NCI-H1436 (cell line): ENCODE data around the gene CHMP1A.
"Not testable (repeated sequence)": the region's sequence is repeated elsewhere in the genome, so short reads cannot be mapped to it uniquely, and the experiment has no call there.

Experiments
- DNase-seq: peaks from one replicate; lab custom pipeline; 2025; lab: John Stamatoyannopoulos, UW

Gene CHMP1A

DNA sequence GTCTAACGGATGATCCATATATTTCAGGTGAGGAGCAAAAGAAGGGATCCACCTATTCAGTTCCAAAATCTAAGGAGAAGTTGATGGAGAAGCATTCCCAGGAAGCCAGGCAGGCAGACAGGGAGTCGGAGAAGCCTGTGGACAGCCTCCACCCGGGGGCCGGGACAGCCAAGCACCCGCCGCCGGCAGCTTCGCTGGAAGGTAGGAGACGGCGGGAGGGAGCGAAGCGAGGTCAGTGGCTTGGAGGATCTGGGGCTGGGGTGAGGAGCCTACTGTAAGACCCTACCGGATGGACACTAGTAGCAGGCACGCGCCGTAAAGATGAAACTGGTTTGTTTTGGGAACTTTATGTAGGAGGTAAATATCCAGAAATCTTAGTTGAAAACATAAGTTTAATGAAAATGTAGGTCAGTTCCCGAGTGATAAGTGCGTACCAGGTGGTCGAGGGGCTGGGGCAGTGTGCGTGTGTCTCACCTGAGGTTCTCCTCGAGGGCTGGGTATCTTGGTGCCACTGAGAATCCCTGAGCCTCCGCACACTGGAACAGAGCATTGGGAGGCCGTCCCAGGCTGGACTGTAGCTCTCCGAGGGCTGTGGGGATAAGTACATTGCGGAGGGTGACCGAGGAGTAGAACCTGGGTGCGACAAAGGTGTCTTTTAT lies 842 bp upstream of the CHMP1A start:
- no peak for DNase-seq

- no peak for DNase-seq
Observed at GRCh38 chr16:89656435-89657121, 930 bp downstream of the CHMP1A start.

DNA sequence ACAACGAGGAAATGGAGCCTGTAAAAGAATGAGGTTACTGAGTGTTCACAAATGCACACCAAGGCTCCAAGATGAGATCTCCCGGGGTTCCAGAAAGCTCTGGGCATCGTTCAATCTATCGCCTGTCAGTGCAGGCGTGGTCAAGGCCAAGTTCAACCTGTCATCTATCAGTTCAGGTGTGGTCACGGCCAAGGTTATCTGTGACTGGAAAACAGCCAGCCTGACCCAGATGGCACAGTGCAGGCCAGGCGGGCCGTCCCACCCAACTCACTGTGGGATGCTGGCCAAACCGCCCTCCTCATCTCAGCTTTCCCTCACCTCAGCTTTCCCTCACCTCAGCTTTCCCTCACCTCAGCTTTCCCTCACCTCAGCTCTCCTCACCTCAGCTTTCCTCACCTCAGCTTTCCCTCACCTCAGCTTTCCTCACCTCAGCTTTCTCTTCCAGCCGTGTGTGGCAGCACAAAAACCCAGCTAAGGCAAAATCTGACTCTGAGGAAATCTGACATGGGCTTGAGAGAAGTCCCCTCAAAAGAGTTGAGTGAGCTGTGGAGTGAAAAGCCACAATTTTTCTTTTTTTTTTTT lies 2.4 kb downstream of the CHMP1A start:
- no peak for DNase-seq

DNA sequence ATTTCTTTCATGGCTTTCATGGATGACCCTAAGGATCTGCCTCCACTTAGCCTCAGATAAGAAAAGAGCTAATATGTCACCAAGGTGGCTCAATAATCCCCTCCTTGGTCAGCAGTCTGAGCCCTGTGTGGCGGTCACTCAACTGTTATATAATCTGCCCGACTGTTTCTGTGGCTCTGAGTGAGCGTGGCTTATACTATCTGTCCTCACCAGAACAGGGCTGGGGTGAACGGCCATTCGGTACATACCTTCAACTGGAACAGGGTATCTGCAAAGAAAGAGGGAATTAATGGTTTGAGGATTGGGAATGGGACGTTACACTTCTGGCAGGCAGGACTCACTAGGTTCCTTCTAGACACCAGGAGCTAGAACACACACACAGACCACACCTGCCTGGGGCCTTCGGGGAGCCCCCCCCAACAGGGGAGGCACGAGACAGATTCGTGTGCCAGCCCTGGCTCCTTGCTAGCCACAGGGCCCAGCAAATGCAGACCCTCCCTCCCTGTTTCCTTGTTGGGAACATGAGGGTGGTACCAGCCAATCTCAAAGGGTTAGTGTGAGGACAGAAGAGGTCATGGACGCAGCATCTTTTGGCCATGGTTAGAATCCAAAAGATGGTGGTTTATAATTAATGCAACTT lies 3.7 kb downstream of the CHMP1A start:
- DNase-seq: no peak

DNA sequence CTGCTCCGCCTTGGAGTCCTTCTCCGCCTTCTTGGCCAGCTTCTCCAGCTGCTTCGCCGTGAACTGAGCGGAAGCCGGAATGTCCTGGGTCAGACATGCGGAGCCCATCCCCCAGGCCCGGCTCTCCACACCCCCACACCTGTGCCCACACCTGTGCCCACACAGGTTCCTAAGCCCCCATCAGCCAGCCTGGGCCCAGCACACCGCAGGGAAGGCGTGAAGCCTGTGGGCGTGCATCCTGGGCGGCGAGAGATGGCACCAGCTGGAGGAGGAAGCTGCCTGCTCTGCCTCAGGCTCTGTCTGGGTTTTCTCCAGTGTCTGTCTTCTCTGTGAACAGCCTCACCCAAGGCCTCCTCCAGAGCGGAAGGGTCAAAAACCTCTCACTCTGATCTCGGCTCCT lies 5.9 kb downstream of the CHMP1A start:
- no peak for DNase-seq

DNA sequence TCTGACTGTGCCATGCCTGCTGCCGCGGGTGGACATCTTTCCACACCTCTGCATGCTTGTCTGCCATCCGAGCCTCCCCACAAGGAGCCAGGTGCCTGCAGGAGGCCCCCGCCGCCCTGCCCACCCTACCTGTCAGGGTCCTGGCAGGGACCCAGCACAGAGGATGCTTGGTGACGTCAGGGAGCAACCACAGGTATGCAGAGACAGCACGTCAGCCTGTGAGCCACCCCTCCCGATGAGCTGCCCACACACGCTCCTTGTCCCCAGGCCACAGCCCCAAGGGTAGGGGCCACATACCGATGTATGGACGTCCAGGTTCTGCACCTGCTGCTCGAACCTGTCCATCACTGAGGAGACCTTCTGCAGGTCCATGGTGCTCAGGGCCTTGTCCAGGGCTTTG lies 10.6 kb downstream of the CHMP1A start:
- DNase-seq: no peak

- no peak for DNase-seq
Observed at GRCh38 chr16:89646270-89646669, 11.2 kb downstream of the CHMP1A start.

DNA sequence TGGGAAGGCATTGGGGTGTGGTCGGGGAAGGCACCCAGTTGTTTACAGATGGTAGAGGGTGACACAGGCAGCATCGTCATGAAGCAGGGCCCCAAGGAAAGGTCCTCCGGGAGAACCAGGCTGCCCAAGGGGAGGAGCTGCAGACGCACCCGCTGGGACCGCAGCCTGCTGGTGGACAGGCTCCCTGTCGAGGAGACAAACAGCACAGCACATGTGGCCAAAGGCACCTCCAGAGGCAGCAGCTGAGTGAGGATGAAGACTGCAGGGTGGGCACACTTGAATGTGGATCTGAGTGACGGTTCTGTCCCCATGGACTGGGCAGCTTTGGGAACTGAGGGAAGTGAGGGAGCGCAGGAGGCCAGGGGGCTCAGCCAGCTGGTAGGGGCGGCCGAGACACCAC lies 12.4 kb downstream of the CHMP1A start:
- DNase-seq: no peak

DNA sequence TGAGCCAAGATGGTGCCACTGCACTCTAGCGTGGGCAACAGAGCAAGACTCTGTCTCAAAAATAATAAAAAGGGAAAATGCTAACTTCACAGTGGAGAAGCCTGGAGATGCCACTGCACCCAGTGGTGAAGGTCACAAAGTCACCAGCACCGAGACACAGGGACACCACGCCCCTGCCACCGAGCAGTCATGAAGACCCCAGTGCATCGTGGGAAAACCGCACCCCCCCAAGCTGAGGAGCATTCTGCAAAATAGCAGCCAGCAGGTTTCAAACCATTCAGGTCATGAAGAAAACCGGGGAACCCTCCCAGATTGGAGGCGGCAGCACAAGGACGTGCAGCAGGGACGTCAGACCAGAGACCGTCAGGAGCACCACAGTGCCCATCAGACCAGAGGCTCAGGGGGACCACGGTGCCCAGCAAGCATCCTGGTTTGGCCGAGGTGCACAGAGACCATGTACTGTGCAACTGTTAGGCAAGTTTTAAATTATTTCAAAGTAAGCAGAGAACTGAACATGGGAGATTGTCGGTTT lies 13.7 kb downstream of the CHMP1A start:
- no peak for DNase-seq

GRCh38 chr16:89642574-89642973 lies 14.9 kb downstream of the CHMP1A start:
- DNase-seq: no peak

DNA sequence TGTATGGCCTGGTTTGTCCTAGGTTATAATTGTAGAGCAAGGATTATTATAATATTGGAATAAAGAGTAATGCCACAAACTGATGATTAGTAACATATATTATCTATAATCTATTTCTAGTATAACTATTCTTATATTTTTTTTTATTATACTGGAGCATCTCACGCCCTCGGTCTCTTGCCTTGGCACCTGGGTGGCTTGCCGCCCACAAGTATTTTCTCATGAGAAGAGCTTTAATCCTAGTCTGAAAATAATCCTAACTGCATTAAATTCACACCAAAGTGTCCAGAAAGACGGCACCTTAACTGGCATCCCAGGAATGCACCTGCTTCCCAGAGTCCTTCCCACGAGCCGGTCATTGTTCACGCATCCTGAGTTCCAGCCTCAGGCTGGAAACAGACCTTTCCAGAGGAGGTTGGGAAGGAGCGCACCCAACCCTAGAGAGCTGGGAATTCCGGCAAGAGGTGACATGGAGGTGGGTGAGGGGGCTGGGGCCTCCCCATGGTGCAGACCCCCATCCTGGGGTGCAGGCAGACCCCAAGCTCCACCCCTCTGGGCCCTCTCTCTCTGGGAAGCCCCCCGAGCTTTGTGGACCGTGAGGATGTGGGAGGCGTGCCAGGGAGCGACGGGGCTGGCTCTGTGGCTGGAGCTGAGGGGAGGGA lies 15.9 kb downstream of the CHMP1A start:
- no peak for DNase-seq

- DNase-seq: no peak
Observed at GRCh38 chr16:89639385-89639784, 18.1 kb downstream of the CHMP1A start.

DNA sequence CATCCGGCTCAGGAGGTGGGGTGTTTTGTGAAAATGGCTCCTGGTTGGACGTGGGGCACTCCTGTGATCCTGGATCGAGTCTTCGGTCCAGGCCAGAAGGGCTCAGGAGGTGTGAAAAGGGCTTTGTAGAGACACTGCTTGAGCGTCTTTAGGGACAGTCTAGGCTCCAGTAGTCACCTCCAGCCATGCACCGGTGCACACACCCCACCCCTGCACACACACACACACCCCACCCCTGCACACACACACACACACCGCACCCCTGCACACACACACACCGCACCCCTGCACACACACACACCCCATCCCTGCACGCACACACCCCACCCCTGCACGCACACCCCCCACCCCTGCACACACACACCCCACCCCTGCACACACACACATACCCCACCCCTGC lies 19.1 kb downstream of the CHMP1A start:
- no peak for DNase-seq

DNA sequence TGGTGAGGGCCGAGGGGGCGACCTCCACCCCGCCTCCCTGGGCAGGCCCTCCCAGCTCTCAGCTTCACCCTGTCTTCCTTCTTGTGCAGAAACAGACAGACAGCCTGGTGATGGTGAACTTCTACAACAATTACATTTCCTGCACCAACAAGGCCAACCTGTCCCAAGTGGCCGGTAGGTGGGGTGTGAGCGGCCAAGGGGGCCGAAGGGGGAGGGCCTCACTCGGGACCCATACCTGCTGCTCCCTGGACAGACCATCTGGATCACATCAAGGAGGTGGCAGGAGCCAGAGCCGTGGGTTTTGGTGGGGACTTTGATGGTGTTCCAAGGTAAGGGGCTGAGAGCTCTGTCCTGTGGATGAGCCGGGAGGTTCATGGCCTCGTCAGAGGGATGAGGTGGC lies 20.1 kb downstream of the CHMP1A start:
- DNase-seq: no peak

- no peak for DNase-seq
Observed at GRCh38 chr16:89636663-89637062, 20.8 kb downstream of the CHMP1A start.

DNA sequence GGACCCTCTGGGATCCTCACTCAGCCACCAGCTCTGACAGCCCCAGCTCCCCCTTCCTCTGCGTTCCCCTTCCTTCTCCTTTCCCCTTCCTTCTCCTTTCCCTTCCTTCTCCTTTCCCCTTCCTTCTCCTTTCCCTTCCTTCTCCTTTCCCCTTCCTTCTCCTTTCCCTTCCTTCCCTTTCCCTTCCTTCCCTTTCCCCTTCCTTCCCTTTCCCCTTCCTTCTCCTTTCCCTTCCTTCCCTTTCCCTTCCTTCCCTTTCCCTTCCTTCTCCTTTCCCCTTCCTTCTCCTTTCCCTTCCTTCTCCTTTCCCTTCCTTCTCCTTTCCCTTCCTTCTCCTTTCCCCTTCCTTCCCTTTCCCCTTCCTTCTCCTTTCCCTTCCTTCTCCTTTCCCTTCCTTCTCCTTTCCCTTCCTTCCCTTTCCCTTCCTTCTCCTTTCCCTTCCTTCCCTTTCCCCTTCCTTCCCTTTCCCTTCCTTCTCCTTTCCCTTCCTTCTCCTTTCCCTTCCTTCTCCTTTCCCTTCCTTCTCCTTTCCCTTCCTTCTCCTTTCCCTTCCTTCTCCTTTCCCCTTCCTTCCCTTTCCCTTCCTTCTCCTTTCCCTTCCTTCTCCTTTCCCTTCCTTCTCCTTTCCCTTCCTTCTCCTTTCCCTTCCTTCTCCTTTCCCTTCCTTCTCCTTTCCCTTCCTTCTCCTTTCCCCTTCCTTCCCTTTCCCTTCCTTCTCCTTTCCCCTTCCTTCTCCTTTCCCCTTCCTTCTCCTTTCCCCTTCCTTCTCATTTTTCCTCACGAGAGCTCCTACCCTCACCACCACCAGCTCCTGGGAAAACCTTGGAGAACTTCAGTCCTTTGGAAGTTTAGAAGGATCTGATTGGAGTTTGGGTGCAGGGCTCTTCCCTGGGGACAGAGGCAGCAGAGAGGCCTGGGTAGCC lies 22.8 kb downstream of the CHMP1A start:
- DNase-seq: not testable (repeated sequence)

DNA sequence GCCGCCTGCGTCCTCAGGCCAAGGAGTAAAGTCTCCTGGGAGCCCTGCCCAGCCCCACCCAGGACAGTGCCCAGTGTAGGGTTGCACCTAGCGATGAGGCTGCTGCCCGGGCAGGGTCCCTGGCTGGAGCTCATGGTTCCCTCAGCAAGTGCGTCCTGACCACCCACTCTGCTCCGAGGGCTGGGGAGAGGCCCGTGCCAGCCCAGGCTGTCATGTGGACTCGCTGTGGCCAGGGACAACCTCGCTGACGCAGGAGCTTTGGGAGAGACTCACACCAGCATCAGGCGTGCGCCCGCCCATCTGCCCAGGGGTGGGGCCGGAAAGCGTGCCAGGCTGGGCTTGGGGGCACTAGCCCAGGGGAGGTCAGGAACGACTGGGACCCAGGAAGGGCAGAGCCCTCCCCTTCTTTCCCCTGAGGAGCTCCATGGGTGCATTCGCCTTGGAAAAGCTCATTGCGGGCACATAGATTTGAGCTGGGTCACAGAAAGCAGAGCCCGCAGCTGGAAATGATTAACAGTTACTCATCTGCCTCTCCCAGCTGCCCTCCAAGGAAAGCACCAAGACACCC lies 24.4 kb downstream of the CHMP1A start:
- no peak for DNase-seq

- DNase-seq: no peak
Observed at GRCh38 chr16:89629827-89630610, 27.5 kb downstream of the CHMP1A start.

DNA sequence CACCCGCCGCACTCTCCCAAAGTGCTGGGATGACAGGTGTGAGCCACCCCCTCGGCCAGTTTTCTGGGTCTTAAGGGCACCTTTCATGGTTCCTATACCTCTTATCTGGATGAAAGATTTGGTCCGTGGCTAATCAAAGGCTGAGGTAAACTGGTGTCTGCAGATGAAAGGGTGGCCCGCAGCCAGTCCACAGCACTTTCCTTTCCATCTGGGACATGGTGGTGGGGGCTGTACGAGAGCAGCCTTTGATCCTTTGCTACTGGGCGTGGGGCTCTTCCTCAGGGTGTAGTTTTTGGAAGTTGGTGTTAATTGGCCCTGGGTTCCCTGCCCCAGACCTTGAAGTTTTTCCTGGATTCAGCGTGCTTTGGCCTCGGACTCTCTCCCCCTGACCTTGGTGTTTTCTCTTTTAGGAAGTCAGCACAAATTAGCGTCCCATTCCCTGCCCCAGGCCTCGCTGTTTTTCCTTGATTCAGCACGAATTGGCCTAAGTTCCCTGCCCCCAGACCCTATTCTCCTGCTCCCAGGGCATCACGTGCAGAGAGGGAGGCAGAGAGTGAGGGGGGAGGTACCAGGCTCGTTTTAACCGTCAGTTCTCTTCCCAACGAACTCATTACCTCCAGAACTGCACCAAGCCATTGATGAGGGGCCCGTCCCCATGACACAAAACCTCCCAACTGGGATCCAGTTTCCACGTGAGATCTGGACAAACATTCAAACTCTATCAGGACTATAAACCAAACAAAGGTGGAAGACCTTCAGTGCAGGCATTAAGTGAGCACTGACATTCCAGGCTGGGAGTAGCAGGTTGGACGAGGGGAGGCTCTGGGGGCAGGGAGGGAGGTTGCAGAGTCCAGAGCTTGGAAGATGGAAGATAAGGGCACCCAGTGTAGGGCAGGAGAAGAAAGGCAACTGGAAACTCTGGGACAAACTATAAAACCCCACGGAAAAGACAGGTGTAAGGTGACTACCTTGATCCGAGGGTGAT lies 32.4 kb downstream of the CHMP1A start:
- no peak for DNase-seq
